Bladder microvascular endothelial cell (primary cell): ENCODE measurements around the gene SLC25A21. TPM values are rescaled to one million over a fixed set of nuclear protein-coding genes. Genes with fewer than 3 reads are reported as not detected.

Experiments used
- total RNA-seq: library from RNA; depleted of rRNA; stranded (reverse); fragments of >200 nt; gene quantifications from 2 replicates; pipeline ENCODE4 v1.2.3, GENCODE V29; 2014

The SLC25A21 gene
- total RNA-seq, result 0.16 and 1.3 TPM in 2 replicates

DNA sequence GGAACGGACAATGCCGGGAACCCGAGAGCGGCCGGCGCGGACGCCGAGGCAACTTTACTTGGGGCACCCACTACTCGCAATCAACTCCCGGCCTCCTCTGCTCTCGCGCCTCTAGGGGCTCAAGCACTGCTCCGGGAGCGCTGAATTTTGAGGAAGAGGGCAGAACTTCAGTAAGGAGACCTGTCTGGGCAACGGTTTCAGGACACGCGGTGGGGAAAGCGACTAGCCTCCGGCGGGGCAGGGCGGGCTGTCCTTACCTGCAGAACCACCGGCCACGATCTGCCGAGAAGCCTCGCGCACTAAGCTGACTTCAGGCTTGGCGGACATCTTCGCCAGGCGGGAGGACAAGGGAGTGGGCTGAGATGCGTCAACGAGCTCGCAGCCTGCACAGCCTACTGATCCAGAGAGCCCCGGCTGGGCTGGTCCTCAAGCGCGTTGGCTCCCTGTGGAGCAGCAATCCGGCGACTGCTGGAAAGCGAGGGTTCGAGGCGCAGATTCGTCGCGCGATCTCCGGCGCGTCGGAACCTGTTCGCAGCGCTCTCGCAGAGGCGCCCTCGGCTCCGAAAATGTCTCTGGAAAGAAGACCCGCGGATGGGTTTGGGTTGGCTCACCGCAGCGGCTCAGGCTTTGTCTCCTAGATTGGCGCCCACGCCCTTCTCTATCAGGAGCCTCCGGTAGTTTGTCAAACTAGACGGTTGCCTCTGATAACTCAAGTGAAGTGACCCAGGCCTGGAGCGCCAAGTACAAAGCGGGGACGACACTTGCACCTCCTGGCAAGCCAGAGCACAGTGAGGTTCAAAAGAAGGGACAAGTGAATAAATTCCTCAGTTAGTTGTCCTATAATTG, at the start of gene SLC25A21:
TSS of gene SLC25A21 (minus strand) at position 583 of the 846 bp plus-strand sequence.

DNA sequence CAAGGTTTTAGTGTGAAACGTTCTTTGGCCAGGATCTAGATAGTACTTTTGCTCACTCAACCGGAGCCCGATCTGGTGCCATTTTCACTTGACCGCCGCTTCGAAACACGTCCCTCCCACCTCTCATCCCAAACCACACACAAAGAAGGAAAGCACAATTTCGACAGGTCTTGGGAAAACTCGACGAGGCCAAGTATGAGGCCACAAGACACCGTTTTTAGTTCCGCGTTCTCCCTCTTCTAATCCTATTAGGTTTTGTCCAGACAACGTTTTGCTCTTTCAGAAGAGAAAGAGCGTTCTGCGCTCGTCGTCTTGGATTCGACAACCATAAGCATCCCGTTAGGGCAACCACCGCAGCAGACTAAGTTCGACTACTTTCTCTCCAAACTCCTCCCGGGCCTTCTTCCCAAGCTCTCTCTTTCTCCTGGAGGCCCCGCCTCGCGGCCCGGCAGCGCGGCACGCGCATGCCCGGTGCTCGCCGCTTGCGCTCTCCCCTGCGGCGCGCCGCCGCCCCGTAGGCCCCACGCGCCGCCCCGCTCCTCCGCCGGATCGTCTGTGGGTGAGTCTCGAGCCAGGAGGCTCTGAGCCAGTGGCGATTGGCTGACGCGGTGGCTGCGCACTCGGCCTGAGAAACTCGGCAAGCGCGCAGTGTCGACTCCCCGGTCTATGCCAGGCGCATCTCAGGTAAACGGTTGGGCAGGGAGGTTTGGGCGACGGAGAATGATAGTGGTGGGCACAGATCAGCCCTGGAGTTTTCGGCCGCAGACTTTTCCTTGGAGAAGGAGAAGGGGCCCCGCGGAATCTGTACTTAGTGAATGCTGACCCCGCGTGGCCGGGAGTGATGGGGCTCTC, 25.2 kb upstream of the SLC25A21 start, which contains the start of gene MIPOL1:
TSS of gene MIPOL1 (plus strand) at position 517 of the 852 bp plus-strand sequence. CDS start 49,952 bp downstream, outside the sequence.

DNA sequence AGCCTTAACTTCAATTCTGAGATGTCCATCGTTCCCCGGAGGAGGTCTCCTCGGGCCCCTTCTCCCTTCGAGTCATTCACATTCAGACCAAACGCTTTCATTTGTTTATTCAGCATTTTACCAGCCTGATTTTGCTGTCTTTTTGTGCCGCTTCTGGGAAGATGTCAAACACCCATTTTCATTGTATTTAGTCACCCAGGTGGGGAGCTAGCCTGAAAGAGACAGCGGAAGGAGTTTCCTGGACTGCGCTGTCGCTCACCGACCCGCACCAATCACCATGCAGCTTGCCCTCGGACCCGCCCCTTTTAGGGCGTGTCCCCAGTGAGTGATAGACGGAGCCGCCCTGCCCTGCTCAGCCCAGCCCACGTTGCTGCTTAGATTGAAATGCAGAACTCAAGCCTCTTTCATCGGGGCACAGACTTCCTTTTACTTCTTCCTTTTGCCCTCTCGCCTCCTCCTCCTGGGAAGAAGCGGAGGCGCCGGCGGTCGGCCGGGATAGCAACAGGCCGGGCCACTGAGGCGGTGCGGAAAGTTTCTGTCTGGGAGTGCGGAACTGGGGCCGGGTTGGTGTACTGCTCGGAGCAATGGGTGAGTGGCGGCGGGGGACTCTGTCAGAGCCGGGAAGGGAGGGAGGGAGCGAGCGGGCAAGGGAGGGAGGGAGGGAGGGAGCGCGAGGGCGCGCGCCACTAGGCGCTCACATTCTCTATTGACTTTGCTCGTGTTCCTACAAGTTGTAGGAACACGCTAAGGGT, 510.7 kb downstream of the SLC25A21 start, which contains the start of gene PAX9:
TSS of gene PAX9 (plus strand) at position 355 of the 752 bp plus-strand sequence. CDS start at position 585, 230 bp downstream.

Other genes with a start within 250 kb of the SLC25A21 start
- 6.3 and 21.2 TPM in 2 replicates for gene MIPOL1, start 25.3 kb upstream of the SLC25A21 start, total RNA-seq